ENCODE results near the gene SNX14.
"Not testable (repeated sequence)": the region's sequence is repeated elsewhere in the genome, so short reads cannot be mapped to it uniquely, and the experiment has no call there.

Gene SNX14

GRCh38 chr6:85582832-85583231, 10.8 kb downstream of the SNX14 start:
- not testable (repeated sequence) for DNase-seq

GRCh38 chr6:85581572-85581971, 12.1 kb downstream of the SNX14 start:
- DNase-seq = no peak

GRCh38 chr6:85580878-85581267, 12.8 kb downstream of the SNX14 start:
- DNase-seq = no peak

- no peak for DNase-seq
Observed at GRCh38 chr6:85580118-85580877, 13.4 kb downstream of the SNX14 start.

GRCh38 chr6:85579581-85579980, 14.1 kb downstream of the SNX14 start:
- no peak for DNase-seq

GRCh38 chr6:85576476-85576875, 17.2 kb downstream of the SNX14 start:
- DNase-seq = no peak

- DNase-seq = no peak
Observed at GRCh38 chr6:85574932-85575598, 18.6 kb downstream of the SNX14 start.

GRCh38 chr6:85569323-85569722, 24.3 kb downstream of the SNX14 start:
- no peak for DNase-seq

- no peak for DNase-seq
Observed at GRCh38 chr6:85568411-85568810, 25.2 kb downstream of the SNX14 start.

- DNase-seq = no peak
Observed at GRCh38 chr6:85565736-85566135, 27.9 kb downstream of the SNX14 start.

GRCh38 chr6:85564223-85564622, 29.4 kb downstream of the SNX14 start:
- DNase-seq = not testable (repeated sequence)

GRCh38 chr6:85561750-85562357, 31.8 kb downstream of the SNX14 start:
- no peak for DNase-seq

GRCh38 chr6:85556992-85557668, 36.5 kb downstream of the SNX14 start:
- DNase-seq = no peak

- DNase-seq = no peak
Observed at GRCh38 chr6:85552652-85553051, 41.0 kb downstream of the SNX14 start.

GRCh38 chr6:85551264-85551663, 42.4 kb downstream of the SNX14 start:
- no peak for DNase-seq

GRCh38 chr6:85547719-85548118, 45.9 kb downstream of the SNX14 start:
- DNase-seq = no peak

GRCh38 chr6:85544776-85545175, 48.9 kb downstream of the SNX14 start:
- no peak for DNase-seq

GRCh38 chr6:85537055-85537494, 56.6 kb downstream of the SNX14 start:
- peak; percentile 2 for DNase-seq

- not testable (repeated sequence) for DNase-seq
Observed at GRCh38 chr6:85524281-85524680, 69.4 kb downstream of the SNX14 start.

- no peak for DNase-seq
Observed at GRCh38 chr6:85516168-85516567, 77.5 kb downstream of the SNX14 start.

- no peak for DNase-seq
Observed at GRCh38 chr6:85506441-85507093, 87.1 kb downstream of the SNX14 start.

GRCh38 chr6:85498596-85499258, 94.9 kb downstream of the SNX14 start:
- DNase-seq = no peak
